IMR-90 (cell line): ENCODE results near the gene CCK.

ENCODE experiments used
- BHLHE40 ChIP-seq: fragments of 150-350 bp; IDR thresholded peaks from 2 replicates; pipeline ENCODE4 v1.6.1; 2016; ENCODE audit warnings: mild to moderate bottlenecking, low read depth, low read length
- CEBPB ChIP-seq: IDR thresholded peaks from 2 replicates; pipeline ENCODE4 v1.6.1; 2012; ENCODE audit warnings: low read depth, low read length, improper control_type of control experiment
- CHD1 ChIP-seq: IDR thresholded peaks from 2 replicates; pipeline ENCODE4 v1.6.1; 2012; ENCODE audit warnings: low read depth, low read length, improper control_type of control experiment
- MAFK ChIP-seq: IDR thresholded peaks from 2 replicates; pipeline ENCODE4 v1.6.1; 2012; ENCODE audit warnings: low read depth, low read length, improper control_type of control experiment
- MAZ ChIP-seq: IDR thresholded peaks from 2 replicates; pipeline ENCODE4 v1.6.1; 2012; ENCODE audit warnings: low read depth, mild to moderate bottlenecking, low read length, improper control_type of control experiment, moderate library complexity, borderline replicate concordance
- MXI1 ChIP-seq: IDR thresholded peaks from 2 replicates; pipeline ENCODE4 v1.6.1; 2012; ENCODE audit warnings: low read depth, mild to moderate bottlenecking, low read length, moderate library complexity, borderline replicate concordance
- POLR2A ChIP-seq: IDR thresholded peaks from 2 replicates; pipeline ENCODE4 v1.6.1; 2012; ENCODE audit warnings: mild to moderate bottlenecking, low read depth, low read length
- RCOR1 ChIP-seq: IDR thresholded peaks from 2 replicates; pipeline ENCODE4 v1.6.1; 2012; ENCODE audit warnings: mild to moderate bottlenecking, low read length, improper control_type of control experiment; ENCODE audit not compliant: insufficient replicate concordance
- RFX5 ChIP-seq: IDR thresholded peaks from 2 replicates; pipeline ENCODE4 v1.8.0; 2012; ENCODE audit warnings: low read depth, mild to moderate bottlenecking, low read length, moderate library complexity
- SMC3 ChIP-seq: fragments of 150-350 bp; IDR thresholded peaks from 2 replicates; pipeline ENCODE4 v1.6.1; 2016; ENCODE audit warnings: low read depth, mild to moderate bottlenecking, antibody characterized with exemption, low read length, moderate library complexity
- TF ChIP-seq, protein P1 (sequence below): conservative IDR thresholded peaks from 2 replicates; pipeline ENCODE4 v1.5.1; 2012; ENCODE audit warnings: mild to moderate bottlenecking, low read depth, low read length, improper control_type of control experiment
- TF ChIP-seq, protein P2 (sequence below): fragments of 150-350 bp; IDR thresholded peaks from 2 replicates; pipeline ENCODE4 v1.6.1; 2016; ENCODE audit warnings: low read depth, mild to moderate bottlenecking, low read length, moderate library complexity, borderline replicate concordance
- TF ChIP-seq, protein P3 (sequence below): fragments of 150-350 bp; IDR thresholded peaks from 2 replicates; pipeline ENCODE4 v1.6.1; 2017; ENCODE audit warnings: mild to moderate bottlenecking, antibody characterized with exemption, low read length, low read depth

DNA sequence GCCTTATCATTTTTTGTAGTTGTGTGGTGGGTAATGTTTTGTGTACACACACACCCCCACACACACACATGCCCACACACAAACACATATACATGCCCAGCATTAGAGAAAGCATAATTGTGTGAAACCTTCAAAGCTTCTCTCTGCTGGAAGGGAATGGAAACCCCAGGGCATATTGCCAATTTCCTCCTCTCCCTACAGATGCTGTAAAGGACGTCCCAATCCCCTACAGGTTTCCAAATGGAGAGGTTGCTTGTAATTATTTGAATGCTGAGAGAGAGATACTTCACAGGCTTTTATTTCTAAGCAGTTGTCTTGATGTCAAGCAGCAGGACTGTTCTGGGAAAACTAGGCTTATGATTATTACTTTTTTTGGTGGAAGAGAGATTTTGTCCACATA, 23.0 kb upstream of the CCK start:
- TF ChIP-seq, protein P1, sequence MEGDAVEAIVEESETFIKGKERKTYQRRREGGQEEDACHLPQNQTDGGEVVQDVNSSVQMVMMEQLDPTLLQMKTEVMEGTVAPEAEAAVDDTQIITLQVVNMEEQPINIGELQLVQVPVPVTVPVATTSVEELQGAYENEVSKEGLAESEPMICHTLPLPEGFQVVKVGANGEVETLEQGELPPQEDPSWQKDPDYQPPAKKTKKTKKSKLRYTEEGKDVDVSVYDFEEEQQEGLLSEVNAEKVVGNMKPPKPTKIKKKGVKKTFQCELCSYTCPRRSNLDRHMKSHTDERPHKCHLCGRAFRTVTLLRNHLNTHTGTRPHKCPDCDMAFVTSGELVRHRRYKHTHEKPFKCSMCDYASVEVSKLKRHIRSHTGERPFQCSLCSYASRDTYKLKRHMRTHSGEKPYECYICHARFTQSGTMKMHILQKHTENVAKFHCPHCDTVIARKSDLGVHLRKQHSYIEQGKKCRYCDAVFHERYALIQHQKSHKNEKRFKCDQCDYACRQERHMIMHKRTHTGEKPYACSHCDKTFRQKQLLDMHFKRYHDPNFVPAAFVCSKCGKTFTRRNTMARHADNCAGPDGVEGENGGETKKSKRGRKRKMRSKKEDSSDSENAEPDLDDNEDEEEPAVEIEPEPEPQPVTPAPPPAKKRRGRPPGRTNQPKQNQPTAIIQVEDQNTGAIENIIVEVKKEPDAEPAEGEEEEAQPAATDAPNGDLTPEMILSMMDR = no peak
- TF ChIP-seq RFX5 = no peak
- TF ChIP-seq POLR2A = no peak
- no peak for TF ChIP-seq MXI1
- no peak for TF ChIP-seq CEBPB
- TF ChIP-seq, protein P2, sequence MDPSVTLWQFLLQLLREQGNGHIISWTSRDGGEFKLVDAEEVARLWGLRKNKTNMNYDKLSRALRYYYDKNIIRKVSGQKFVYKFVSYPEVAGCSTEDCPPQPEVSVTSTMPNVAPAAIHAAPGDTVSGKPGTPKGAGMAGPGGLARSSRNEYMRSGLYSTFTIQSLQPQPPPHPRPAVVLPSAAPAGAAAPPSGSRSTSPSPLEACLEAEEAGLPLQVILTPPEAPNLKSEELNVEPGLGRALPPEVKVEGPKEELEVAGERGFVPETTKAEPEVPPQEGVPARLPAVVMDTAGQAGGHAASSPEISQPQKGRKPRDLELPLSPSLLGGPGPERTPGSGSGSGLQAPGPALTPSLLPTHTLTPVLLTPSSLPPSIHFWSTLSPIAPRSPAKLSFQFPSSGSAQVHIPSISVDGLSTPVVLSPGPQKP = no peak
- TF ChIP-seq RCOR1 = no peak
- no peak for TF ChIP-seq MAZ
- TF ChIP-seq, protein P3, sequence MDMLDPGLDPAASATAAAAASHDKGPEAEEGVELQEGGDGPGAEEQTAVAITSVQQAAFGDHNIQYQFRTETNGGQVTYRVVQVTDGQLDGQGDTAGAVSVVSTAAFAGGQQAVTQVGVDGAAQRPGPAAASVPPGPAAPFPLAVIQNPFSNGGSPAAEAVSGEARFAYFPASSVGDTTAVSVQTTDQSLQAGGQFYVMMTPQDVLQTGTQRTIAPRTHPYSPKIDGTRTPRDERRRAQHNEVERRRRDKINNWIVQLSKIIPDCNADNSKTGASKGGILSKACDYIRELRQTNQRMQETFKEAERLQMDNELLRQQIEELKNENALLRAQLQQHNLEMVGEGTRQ = no peak
- TF ChIP-seq MAFK = no peak
- no peak for TF ChIP-seq CHD1
- no peak for TF ChIP-seq BHLHE40
- no peak for TF ChIP-seq SMC3
